T follicular helper cell (primary cell): ENCODE results near the gene KCTD1.

ENCODE experiments used
- DNase-seq: peaks from one replicate; pipeline ENCODE4 v3.0.0-alpha.2; 2020; ENCODE audit warnings: low read depth

KCTD1 gene

DNA sequence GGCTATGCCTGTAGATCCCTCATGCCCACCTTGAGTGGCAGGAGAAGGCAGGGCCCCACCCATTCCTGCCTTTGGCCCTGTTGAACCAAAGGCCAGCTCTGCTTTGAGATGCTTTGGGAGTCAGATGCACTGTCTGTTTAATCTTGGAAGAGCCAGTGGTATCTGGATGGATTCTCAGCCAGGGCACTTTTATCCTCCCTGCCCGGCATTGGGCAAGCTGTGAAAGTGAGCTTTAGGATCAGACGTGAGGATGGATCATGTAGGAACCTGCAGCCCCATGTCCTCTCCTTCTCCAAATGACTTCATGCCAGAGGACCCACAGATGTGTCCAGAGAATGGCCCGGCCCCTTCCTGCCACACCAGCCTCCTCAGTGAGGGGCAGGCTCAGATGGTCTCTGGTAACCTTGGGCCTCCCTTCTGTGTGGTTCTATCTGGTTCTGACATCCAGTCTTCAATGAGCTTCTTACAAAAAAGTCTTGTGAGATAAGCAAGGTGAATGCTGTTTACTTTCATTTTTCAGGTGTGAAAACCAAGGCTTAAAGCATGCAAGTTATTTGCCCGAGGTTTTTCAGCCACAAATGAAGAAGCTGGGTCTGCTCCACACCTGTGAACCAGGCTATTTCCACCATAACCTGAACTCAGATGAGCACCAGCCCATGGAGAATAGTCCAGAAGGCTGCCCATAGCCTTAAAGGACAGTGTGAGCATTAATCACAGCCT is 123.8 kb downstream of the KCTD1 start:
- DNase-seq: no peak

GRCh38 chr18:26422472-26423162 is 125.7 kb downstream of the KCTD1 start:
- DNase-seq: no peak

DNA sequence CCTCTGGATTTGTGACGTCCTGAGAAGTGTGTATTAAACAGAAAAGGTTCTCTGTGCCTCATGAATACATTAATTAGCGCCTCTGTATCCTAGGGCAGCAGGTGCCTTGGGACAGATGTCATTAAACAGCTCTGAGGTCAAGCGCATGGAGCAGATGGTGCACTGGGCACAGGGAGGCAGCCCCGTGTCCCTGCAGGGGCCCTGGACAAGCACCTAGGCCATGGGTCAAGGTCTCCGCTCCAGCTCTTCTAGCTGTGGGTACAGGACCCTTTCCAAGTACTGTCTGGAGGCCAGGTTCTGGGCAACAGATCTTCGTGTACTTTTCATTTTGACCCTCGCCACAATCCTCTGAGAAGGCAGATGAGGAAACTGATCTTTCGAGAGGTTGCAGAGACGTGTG is 126.4 kb downstream of the KCTD1 start:
- no peak for DNase-seq

DNA sequence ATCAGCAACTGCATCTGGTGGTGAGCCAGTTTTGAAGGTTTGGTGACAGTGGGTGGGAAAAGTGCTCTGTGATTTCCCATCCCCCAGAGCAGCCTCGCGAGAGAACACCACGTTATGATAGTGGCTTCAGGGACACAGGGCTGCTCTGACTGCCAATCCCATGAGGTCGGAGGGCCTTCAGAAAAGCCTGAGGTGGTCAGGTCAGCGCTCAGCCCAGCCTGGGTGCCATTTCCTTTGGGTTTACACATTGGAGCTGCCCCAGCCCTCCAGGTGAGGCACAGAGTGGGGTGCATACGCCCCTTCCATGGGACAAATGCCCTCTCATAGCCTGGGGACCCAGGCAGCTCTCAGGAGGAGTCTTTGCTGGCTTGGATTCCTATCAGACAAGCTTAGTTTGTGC is 126.8 kb downstream of the KCTD1 start:
- no peak for DNase-seq

GRCh38 chr18:26419746-26420145 is 128.6 kb downstream of the KCTD1 start:
- no peak for DNase-seq

GRCh38 chr18:26418225-26418624 is 130.1 kb downstream of the KCTD1 start:
- no peak for DNase-seq

DNA sequence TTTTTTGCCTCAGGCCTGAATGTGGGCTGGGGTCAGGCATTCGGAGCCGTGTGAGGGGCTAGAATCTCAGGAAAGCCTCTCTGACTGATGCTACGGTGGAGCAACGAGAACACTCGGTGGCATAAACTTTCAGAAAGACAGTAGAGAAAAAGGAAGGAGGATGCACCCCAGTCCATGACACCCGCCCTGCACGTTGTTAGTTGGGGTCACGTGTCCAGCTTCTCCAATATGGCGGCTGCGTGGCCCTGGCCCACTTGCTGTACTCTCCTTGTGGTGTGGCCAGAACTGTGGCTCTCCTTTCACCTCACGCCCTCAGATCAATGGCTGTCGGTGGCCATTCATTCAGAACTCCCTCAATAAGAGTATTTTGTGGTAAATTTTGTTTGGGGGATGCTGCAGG is 131.2 kb downstream of the KCTD1 start:
- no peak for DNase-seq

DNA sequence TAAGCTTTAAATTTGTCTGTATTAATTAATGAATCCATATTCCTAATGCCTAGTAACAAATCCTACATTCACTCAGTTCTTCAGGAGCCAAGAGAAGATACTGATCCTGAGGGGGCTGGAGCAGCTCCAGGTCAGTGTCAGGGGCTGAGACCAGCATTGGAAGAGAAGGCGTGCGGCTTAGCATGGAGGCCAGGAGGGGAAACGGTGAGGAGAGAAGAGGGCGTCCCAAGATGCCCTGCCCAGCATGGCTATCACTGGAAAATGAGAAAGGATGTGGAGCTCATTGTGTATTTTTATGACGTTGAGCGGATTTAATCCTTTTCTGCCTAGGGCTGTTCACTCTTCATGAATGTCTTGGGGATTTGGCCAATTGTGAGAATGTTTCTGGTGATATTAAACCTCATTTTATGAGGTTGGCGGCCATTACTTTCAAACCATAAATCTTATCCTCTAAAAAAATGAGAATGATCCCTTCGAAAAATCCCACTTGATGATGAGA is 131.7 kb downstream of the KCTD1 start:
- no peak for DNase-seq

- DNase-seq: no peak
Observed at GRCh38 chr18:26415631-26416030, 132.7 kb downstream of the KCTD1 start.

GRCh38 chr18:26414901-26415440 is 133.4 kb downstream of the KCTD1 start:
- no peak for DNase-seq

DNA sequence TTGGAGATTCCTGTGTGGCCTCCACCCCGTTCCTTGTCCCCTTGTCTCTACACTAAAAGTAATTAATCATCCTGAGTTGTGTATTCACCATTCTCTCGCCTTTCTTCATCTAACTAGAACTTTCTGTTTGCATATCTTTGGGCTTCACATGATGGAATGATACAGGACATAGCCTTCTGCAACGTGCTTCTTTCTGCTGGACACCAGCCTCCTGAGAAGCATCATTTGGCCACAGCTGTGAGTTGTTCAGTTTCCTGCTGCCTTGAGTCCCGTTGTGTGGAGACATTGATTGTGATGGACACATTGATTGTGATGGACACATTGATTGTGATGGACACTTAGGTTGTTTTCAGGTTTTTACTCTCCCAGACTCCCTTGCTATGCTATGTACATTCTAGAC is 139.3 kb downstream of the KCTD1 start:
- no peak for DNase-seq

- DNase-seq: no peak
Observed at GRCh38 chr18:26407736-26408601, 140.4 kb downstream of the KCTD1 start.

DNA sequence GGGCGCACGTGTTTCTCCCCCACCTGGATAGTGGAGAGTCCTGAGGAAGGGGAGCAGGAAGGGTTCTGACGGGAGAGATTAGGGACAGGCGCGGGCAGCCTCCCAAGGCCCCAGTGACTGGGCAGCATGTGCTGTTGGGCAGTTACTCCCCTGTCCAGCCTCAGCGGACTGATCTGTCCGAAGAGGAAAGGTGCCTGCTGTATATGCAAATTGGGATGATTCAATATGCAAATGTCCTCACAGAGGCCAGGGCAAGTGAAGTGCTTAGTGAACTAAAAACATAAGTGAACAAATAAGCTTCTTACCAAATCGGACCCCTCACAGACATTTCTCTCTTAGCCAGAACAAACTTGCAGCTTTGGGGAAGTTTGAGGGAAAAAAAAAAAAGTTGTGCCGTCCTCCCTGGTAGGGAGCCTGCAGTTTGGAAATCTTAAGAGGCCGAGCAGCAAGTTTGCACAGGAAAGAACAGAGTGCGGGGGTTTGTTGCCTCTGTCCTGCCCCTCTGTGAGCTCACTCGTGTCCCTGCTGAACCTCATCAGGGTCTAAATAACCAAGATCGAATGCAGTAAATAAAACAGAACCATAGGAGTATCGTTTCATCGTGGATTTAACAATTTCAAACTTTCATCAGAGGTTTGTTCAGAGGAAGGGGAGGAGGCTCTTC is 141.4 kb downstream of the KCTD1 start:
- DNase-seq: no peak

DNA sequence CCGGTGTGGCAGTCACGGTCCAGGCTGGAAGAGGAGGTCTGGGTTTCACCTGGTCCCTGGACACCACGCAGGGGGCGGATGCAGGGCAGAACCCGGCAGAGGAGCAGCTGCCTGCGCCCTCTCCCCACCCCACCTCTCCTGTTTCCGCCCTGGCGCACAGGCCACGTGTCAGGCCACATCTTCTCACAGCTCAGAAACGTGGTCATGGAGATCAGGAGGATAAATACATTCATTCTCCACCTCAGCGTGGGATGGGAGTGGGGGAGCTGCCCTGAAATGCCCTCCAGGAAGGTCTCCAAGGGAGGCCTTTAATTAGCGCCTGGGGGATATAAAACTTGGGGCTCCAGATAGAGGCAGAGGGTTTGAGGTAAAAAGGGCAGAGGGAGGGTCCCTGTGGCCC is 142.0 kb downstream of the KCTD1 start:
- DNase-seq: no peak

- DNase-seq: no peak
Observed at GRCh38 chr18:26405190-26405801, 143.1 kb downstream of the KCTD1 start.
